ENCODE results near the gene ARHGEF33.
A peak's percentile ranks its signal among the peaks of the same experiment; 100 is the strongest.
"Not testable (repeated sequence)": the region's sequence is repeated elsewhere in the genome, so short reads cannot be mapped to it uniquely, and the experiment has no call there.

The ARHGEF33 gene

DNA sequence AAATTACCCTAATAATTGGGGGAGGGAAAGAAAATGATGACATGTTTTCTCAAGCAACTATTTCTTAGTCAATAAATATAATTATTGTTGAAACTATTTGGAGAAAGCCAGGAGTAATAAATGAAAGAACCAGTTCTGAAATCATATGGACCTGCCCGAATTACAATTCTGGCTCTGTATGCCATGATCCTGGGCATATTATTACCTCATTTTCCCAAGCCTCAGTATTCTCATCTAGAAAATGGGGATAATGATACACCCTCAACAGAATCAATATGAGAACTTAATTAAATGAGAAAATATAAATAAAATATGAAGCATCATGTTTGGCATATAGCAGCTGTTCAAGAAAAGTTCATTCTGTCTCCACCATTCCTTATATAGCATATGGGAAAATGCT, 22.9 kb downstream of the ARHGEF33 start:
- DNase-seq: no peak

DNA sequence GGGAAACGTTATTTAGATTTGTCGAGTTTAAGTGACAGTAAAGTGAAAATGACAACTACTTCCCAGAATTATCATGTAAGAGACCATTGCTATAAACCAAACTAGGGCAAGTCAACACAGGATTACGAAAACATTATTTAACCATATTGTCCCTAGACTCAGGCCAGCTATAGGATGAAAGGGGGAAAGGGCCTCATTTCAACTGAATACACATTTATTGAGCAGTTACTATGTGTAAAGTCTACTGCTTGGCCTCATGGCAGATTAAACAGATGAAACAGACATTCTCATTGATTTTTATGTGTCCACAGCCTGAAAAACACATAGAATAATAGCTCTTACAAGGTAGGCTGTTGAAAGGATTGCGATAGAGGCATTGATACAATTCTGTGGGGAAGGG, 32.7 kb downstream of the ARHGEF33 start:
- no peak for DNase-seq

- no peak for DNase-seq
Observed at GRCh38 chr2:38922902-38923301, 33.2 kb downstream of the ARHGEF33 start.

DNA sequence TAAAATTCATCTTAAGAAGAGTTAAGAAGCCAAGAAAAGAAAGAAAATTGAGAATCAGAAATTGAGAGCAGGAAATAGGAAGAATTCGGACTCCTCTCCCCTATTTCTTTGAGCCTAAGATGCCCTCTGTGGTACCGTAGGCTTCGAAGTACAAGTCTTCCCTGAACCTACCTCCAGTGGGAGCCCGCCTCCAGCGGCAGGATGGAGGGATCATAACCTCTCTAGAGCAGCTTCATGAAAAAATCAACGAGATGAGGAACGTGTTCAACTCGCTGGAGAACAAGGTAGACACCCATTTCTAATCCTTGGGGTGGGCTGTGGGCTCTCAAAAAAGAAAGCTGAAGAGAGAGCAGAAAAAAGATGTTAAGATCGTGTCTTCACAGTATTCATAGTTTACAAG, 36.3 kb downstream of the ARHGEF33 start:
- no peak for DNase-seq

DNA sequence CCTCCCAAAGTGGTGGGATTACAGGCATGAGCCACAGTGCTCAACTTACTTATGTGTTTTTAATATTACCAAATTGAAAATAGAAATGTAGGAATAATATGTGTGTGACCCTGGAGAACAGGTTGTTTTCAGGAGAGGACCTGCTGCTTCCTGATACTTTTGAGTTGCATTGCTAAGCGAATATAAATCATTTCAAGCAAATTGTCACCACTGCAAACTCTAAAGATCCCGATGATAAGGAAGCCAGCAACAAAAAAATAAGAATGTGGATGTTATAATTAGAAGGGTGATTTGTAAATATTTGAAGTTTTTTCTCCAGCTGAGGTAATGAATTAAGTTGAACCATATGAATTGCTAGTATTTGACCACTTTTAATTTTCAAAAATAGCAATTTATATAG, 40.9 kb downstream of the ARHGEF33 start:
- no peak for DNase-seq

- DNase-seq: no peak
Observed at GRCh38 chr2:38932586-38932985, 42.9 kb downstream of the ARHGEF33 start.

GRCh38 chr2:38933653-38934052, 44.0 kb downstream of the ARHGEF33 start:
- no peak for DNase-seq

- no peak for DNase-seq
Observed at GRCh38 chr2:38934742-38935141, 45.1 kb downstream of the ARHGEF33 start.

- DNase-seq: no peak
Observed at GRCh38 chr2:38935568-38936172, 46.0 kb downstream of the ARHGEF33 start.

DNA sequence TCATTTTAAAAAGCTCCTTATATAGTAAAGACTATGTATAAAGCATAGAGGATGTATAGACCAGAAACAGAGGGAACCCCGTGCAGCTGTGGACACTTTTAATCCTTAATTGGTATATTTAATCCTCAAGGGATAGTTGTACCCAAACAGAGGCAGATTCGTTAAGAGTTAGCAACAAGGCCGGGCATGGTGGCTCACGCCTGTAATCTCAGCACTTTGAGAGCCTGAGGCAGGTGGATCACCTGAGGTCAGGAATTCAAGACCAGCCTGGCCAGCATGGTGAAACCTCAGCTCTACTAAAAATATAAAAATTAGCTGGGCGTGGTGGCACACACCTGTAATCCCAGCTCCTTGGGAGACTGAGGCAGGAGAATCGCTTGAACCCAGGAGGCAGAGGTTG, 46.8 kb downstream of the ARHGEF33 start:
- not testable (repeated sequence) for DNase-seq

GRCh38 chr2:38937548-38937947, 47.9 kb downstream of the ARHGEF33 start:
- no peak for DNase-seq

DNA sequence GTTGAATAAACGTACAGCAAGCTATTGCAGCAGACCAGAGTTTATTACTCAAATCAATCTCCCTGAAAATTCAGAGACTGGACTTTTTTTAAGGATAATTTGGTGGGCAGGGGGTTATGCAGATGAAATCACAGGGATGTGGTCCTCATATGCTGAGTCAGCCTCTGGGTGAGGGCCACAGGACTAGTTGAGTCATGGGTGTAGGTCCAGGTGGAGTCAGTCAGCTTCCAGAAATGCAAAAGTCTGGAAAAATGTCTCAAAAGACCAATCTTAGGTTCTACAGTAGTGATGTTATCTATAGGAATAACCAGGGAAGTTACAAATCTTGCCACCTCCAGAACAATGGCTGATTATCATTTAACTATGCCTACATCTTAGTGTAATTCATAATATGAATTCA, 51.1 kb downstream of the ARHGEF33 start:
- no peak for DNase-seq

DNA sequence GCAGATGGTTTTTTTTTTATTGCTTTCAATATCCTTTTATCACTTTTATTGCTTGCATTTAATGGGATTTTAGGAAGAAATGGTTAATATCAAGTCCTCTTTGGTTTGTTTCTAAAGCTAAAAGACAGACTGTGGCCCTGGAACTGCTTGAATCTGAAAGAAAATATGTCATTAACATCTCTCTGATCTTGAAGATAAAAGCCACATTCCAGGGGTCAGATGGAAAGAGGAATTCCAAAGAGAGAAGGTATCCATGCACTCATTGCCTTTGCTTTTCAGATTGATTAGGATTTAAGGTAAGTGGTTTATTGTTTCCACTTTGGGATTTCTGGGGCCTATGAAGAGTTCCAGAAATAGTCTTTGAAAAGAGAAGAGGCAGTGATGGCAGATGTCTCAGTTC, 54.1 kb downstream of the ARHGEF33 start:
- no peak for DNase-seq

DNA sequence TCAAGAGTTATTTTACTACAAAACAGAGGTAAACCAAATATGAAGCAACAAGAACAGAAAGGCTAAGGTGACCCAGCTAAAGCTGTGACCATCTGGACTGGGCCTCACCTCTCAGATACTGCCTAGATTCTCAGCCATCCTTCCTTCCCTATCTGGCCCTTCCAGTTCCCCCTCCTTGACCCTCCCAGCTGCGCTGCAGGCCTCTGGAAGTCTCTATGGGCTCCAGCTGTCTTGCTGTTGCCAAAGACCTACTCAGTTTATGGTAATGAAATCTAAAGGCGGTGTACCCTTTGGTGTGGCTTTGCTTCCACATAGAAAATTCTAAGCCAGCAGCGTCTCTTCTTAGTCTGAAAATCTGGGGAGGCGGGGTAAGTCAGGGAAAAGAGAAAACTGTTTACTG, 55.7 kb downstream of the ARHGEF33 start:
- no peak for DNase-seq

DNA sequence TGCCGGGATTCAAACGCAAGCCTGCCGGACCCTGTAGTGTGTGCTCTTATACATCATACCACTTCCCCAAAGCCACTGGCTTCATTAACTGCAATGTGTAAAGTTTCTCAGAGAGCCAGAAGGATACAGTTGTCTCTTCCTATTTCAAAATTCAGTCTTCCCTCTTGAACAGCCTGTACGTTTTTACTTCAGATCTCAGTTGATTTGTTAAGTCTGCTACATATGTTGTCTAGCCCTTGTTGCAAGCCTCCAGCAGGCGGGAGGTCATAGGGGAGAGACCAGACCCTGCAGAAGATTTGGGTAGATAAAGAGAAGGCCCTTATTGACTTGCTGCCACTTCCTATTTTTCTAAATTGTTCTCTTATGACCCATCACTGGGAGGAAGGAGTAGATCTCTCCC, 56.2 kb downstream of the ARHGEF33 start:
- DNase-seq: no peak

DNA sequence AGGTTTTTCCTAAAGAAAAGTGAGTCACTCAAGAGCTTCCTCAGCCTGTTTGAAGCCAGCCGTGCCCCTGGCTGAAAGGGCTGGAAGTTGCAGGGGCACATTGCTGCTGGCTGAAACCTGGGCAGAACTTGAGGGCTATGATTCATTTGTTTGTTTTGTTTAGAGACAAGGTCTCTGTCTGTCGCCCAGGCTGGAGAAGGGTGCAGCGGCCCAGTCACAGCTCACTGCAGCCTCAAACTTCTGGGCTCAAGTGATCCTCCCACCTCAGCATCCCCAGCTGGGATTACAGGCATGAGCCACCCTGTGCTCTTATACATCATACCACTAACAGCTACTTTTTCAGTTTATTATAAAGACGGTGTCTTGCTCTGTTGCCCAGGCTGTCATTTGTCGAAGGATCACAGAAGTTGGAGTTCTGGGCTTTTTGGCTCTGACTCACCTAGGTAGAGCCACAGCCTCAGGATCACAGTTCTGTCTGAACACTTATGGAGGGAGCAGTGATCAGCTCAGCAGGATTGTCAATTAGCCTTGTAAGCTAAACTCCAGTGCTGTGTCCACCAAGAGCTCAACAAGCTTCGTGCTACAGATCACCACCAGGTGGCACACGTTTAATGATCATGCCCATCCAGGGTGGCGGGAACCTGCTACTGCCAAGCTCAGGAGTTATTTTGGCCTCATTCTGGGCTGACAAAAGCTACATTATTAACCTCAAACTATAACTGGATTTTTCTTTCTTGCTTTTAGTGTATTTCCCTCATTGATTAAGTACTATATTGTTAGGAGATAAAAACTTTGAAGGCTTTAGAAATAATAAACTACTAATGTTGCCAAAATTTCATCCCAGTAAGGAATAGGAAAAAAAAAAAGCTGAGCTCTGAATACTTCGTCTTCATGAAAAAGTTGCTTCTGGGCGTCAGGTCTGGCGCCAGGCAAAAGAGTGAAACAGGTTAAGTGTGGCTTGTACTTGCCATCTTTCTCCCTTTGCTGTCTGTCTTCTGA, 57.9 kb downstream of the ARHGEF33 start:
- peak; percentile 42 for DNase-seq

DNA sequence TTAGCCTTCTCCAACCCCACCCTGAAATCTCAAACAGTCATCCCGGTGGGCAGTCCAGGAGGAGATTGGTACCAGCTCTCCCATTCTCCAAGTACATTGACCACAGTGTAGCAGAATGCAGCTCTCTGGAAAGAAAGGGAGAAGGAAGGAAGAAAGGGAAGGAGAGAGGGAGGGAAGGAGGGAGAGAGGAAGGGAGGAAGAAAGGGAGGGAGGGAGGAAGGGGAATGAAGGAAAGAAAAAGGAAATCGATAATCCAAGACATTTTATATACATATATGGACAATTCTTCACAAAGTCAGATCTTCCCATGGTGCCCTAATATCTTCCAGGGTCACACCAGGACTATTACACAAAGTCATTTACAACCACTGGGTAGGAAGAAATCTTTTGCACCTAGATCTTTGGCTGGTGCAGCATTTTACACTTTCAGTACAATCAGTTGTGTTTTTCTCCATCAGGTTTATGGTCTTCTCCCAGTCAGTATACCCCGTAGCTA, 58.8 kb downstream of the ARHGEF33 start:
- DNase-seq: no peak

GRCh38 chr2:38948995-38949394, 59.3 kb downstream of the ARHGEF33 start:
- DNase-seq: no peak

DNA sequence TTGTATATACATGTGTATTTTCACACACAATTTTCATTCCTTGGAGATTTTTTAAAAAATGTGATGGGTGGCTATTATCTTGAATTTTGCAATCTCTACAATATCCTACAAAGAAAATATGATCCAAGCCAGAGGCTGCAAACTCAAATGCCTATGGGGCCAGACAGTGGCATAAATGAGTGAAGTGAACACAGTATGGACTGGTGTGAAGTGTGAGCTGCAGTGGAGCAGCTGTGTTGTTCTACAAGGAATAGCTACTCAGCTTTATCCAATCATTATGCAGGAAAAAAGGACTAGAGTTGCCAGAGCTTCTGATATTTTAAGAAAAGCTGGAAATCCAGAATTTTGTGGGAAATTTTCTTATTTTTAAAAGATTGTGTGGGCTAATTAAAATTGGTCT, 62.1 kb downstream of the ARHGEF33 start:
- no peak for DNase-seq

GRCh38 chr2:38957972-38958371, 68.3 kb downstream of the ARHGEF33 start:
- no peak for DNase-seq

- no peak for DNase-seq
Observed at GRCh38 chr2:38959466-38959865, 69.8 kb downstream of the ARHGEF33 start.

- peak; percentile 62 for DNase-seq
Observed at GRCh38 chr2:38959938-38960608, 70.4 kb downstream of the ARHGEF33 start.

DNA sequence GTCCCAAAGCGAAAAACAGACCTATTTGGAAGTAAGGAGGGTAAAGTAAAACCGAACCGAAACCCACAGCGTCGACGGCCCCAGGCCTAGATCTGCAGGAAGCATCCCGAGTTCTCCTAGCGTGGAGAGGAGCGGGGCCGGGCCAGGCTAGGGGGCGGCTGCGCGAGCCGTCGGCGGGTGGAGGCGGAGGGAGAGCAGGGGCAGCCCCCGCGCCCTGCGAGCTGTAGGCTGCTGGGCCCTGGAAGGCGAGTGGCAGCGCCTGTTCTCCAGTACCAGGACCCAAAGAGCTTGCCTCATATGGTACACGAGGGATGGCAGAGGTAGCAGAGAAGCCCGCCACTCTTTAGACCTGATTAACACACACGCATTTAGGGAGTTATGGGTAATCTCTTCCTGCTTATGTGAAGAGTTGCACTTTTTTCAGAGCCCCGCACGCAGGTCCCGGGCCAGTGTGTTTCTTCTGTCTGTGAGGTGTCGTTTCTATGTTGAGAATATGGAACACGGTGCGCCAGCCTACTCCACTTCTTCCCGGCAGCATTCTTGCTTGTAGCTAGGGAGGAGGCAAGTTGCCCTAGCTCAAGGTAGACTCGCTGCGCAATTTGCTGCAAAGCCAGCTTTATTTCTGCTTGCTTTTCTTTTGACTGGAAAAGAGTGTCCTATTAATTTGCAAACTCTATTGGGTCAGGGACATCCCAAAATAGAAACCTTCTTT, 71.1 kb downstream of the ARHGEF33 start:
- DNase-seq: no peak
